MM.1S (cell line): ENCODE data around the gene SORCS2.

Experiments
- DNase-seq: peaks from one replicate; pipeline ENCODE4 v3.0.0-alpha.2; 2015
- H2AFZ ChIP-seq: fragments of 300-600 bp; sonication (generic); 2 replicates; pipeline ENCODE4 v1.6.0; 2016; ENCODE audit warnings: antibody characterized with exemption, low read length
- H3F3A ChIP-seq: fragments of 300-600 bp; sonication (generic); 2 replicates; pipeline ENCODE4 v1.6.1; 2016; ENCODE audit warnings: mild to moderate bottlenecking, antibody characterized with exemption, low read length, moderate library complexity, mixed read lengths; ENCODE audit not compliant: insufficient read depth
- H3K27ac ChIP-seq: fragments of 300-600 bp; sonication (generic); 2 replicates; pipeline ENCODE4 v1.5.1; 2016; ENCODE audit warnings: mild to moderate bottlenecking, low read length
- H3K27me3 ChIP-seq: fragments of 300-600 bp; sonication (generic); replicated peaks from 2 replicates; pipeline ENCODE4 v1.6.0; 2016; ENCODE audit warnings: low read length; ENCODE audit not compliant: insufficient read depth
- H3K36me3 ChIP-seq: fragments of 300-600 bp; sonication (generic); replicated peaks from 2 replicates; pipeline ENCODE4 v1.6.1; 2016; ENCODE audit warnings: mild to moderate bottlenecking, low read length, mixed read lengths; ENCODE audit not compliant: insufficient read depth
- H3K4me1 ChIP-seq: fragments of 300-600 bp; sonication (generic); 2 replicates; pipeline ENCODE4 v1.6.1; 2016; ENCODE audit warnings: low read length, mixed read lengths
- H3K4me2 ChIP-seq: fragments of 300-600 bp; sonication (generic); 2 replicates; pipeline ENCODE4 v1.6.0; 2016; ENCODE audit warnings: low read depth, low read length
- H3K4me3 ChIP-seq: fragments of 300-600 bp; sonication (generic); 2 replicates; pipeline ENCODE4 v1.5.1; 2016; ENCODE audit warnings: low read length, mixed read lengths
- H3K79me2 ChIP-seq: fragments of 300-600 bp; sonication (generic); 2 replicates; pipeline ENCODE4 v1.6.1; 2016; ENCODE audit warnings: mixed run types, low read length, mixed read lengths
- H3K9ac ChIP-seq: fragments of 300-600 bp; sonication (generic); 2 replicates; pipeline ENCODE4 v1.6.1; 2016; ENCODE audit warnings: low read length, mixed read lengths
- H3K9me2 ChIP-seq: fragments of 300-600 bp; sonication (generic); replicated peaks from 2 replicates; pipeline ENCODE4 v1.6.1; 2016; ENCODE audit warnings: mild to moderate bottlenecking, low read length, mixed read lengths; ENCODE audit not compliant: insufficient read depth
- H3K9me3 ChIP-seq: fragments of 300-600 bp; sonication (generic); replicated peaks from 2 replicates; pipeline ENCODE4 v1.6.1; 2016; ENCODE audit warnings: mild to moderate bottlenecking, low read length, mixed read lengths; ENCODE audit not compliant: insufficient read depth
- H4K20me1 ChIP-seq: fragments of 300-600 bp; sonication (generic); 2 replicates; pipeline ENCODE4 v1.6.1; 2016; ENCODE audit warnings: mild to moderate bottlenecking, low read length, moderate library complexity, mixed read lengths; ENCODE audit not compliant: insufficient read depth
- EZH2 ChIP-seq: fragments of 300-600 bp; sonication (generic); optimal IDR thresholded peaks from 2 replicates; pipeline ENCODE3; 2017; ENCODE audit warnings: low read depth, mild to moderate bottlenecking, antibody characterized with exemption, low read length, mixed read lengths
- EZH2phosphoT487 ChIP-seq: fragments of 300-600 bp; sonication (generic); IDR thresholded peaks from 2 replicates; pipeline ENCODE4 v1.6.1; 2018; ENCODE audit warnings: antibody characterized with exemption, low read length
- TF ChIP-seq, protein P1 (sequence below): fragments of 300-600 bp; sonication (generic); IDR thresholded peaks from 2 replicates; pipeline ENCODE4 v1.5.1; 2016; ENCODE audit warnings: antibody characterized with exemption, low read length, mixed read lengths

SORCS2 gene

DNA sequence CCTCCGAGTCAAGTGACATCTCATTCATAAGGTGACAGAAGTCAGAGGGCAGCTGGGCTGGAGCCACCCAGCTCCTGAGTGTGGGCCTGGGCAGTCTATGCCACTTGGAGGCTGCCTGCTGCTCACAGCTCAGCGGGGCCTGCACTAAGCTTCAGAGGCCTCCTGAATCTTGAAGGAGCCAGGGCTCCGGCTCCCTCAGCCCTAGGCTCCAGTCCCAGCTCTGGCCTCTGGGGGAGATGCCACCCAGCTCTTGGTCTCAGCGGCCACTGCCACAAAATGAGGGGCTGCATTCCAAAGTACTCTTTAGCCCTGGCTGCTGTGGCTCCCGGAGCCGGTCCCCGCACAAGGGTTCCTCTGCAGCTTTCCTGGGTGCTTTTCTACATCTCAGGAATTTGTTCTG is 275.1 kb downstream of the SORCS2 start:
- H3K4me3 ChIP-seq = no peak overlapping the region
- H3K79me2 ChIP-seq = no peaks in the 10 kb centered on the region
- no peaks in the 10 kb centered on the region for H3K9me3 ChIP-seq
- no peaks in the 10 kb centered on the region for H3F3A ChIP-seq
- TF ChIP-seq EZH2phosphoT487 (no peak), EZH2 (no peak)
- TF ChIP-seq, protein P1, sequence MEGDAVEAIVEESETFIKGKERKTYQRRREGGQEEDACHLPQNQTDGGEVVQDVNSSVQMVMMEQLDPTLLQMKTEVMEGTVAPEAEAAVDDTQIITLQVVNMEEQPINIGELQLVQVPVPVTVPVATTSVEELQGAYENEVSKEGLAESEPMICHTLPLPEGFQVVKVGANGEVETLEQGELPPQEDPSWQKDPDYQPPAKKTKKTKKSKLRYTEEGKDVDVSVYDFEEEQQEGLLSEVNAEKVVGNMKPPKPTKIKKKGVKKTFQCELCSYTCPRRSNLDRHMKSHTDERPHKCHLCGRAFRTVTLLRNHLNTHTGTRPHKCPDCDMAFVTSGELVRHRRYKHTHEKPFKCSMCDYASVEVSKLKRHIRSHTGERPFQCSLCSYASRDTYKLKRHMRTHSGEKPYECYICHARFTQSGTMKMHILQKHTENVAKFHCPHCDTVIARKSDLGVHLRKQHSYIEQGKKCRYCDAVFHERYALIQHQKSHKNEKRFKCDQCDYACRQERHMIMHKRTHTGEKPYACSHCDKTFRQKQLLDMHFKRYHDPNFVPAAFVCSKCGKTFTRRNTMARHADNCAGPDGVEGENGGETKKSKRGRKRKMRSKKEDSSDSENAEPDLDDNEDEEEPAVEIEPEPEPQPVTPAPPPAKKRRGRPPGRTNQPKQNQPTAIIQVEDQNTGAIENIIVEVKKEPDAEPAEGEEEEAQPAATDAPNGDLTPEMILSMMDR = no peak
- no peak overlapping the region for H3K27ac ChIP-seq
- no peaks in the 10 kb centered on the region for H3K36me3 ChIP-seq
- no peaks in the 10 kb centered on the region for H3K4me1 ChIP-seq
- H3K9ac ChIP-seq = no peak overlapping the region
- no peaks in the 10 kb centered on the region for H4K20me1 ChIP-seq
- H3K9me2 ChIP-seq = no peaks in the 10 kb centered on the region
- H3K4me2 ChIP-seq = no peak overlapping the region
- H2AFZ ChIP-seq = no peak overlapping the region
- H3K27me3 ChIP-seq = peaks cover 99% of the 10 kb centered on the region
- no peak for DNase-seq

DNA sequence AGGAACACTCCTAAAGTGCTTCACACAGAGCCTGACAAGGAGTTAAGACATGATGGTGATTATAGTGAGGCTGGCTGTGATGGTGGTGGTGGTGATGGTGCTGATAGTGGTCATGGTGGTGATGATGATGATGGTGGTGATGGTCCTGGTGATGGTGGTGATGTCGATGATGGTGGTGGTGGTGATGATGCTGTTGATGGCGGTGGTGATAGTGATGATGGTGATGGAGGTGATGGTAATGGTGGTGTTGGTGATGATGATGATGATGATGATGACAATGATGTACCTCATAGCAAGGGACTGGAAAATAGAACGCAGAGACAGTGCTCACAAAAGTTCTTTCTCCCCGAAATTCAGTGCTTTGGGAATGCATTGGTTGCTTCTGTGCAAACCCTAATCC is 276.7 kb downstream of the SORCS2 start:
- Histone ChIP-seq H3K27me3 (peaks cover 99% of the 10 kb centered on the region), H3K4me2 (no peak overlapping the region), H2AFZ (no peak overlapping the region), H3K9me2 (no peaks in the 10 kb centered on the region), H4K20me1 (no peaks in the 10 kb centered on the region), H3K9me3 (no peaks in the 10 kb centered on the region), H3F3A (no peaks in the 10 kb centered on the region), H3K36me3 (no peaks in the 10 kb centered on the region), H3K79me2 (no peaks in the 10 kb centered on the region), H3K9ac (no peak overlapping the region), H3K27ac (no peak overlapping the region), H3K4me3 (no peak overlapping the region), H3K4me1 (no peaks in the 10 kb centered on the region)
- DNase-seq = no peak
- no peak for TF ChIP-seq EZH2phosphoT487

DNA sequence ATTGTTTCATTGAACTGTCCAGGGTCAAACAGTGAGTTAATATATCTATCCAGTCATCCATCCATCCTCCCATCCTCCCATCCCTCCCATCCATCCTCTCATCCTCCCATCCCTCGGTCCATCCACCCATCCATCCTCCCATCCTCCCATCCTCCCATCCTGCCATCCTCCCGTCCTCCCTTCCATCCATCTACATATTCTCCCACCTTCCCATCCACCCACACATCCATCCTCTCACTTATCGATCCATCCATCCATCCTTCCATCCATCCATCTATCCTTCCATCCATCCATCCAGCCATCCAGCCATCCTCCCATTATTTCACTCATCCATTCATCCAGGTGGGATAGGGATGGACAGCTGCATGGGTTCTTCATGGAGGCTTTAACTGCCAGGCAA is 277.8 kb downstream of the SORCS2 start:
- H2AFZ ChIP-seq = no peak overlapping the region
- H4K20me1 ChIP-seq = no peaks in the 10 kb centered on the region
- H3K4me1 ChIP-seq = no peaks in the 10 kb centered on the region
- no peaks in the 10 kb centered on the region for H3K36me3 ChIP-seq
- H3K27ac ChIP-seq = no peak overlapping the region
- no peak for DNase-seq
- H3K79me2 ChIP-seq = no peaks in the 10 kb centered on the region
- H3K4me3 ChIP-seq = no peak overlapping the region
- no peaks in the 10 kb centered on the region for H3F3A ChIP-seq
- no peaks in the 10 kb centered on the region for H3K9me3 ChIP-seq
- peaks cover 98% of the 10 kb centered on the region for H3K27me3 ChIP-seq
- H3K9me2 ChIP-seq = no peaks in the 10 kb centered on the region
- no peak overlapping the region for H3K9ac ChIP-seq
- TF ChIP-seq EZH2phosphoT487 = no peak
- no peak for TF ChIP-seq EZH2
- TF ChIP-seq, protein P1 = no peak
- no peak overlapping the region for H3K4me2 ChIP-seq

DNA sequence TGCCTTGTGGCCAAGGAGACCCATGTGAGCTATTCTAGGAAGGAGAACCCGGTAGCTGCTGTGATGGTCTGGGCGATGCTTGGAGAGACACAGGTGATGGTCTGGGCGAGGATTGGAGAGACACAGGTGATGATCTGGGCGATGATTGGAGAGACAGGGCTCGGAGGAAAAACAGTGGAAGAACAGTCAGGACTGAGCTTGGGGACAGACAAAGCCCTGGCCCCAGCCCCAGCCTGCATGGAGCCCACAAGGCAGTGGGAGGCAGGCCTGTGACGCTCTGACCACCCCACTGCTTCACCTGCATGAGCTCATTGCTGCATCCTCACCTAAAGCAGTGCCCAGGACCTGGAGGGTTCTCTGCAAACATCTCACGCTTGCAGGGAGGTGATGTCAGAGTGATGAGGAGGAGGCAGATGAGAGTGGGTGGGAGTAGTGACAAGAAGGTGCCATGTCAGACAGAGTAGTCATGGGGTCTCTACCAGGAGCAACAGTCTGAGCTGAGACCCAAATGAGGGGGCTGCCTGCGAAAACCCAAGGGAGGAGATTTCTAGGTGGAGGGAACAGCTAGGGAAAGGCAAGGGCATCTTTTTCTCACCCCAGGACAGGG is 278.3 kb downstream of the SORCS2 start:
- Histone ChIP-seq H3K4me1 (no peaks in the 10 kb centered on the region), H3K27ac (no peak overlapping the region), H3K9ac (no peak overlapping the region), H3K9me2 (no peaks in the 10 kb centered on the region), H2AFZ (no peak overlapping the region), H3K36me3 (no peaks in the 10 kb centered on the region), H4K20me1 (no peaks in the 10 kb centered on the region), H3K4me2 (no peak overlapping the region), H3F3A (no peaks in the 10 kb centered on the region), H3K79me2 (no peaks in the 10 kb centered on the region), H3K27me3 (peaks cover 98% of the 10 kb centered on the region), H3K9me3 (no peaks in the 10 kb centered on the region), H3K4me3 (no peak overlapping the region)
- DNase-seq = no peak
- TF ChIP-seq EZH2phosphoT487 (no peak), EZH2 (no peak)
- TF ChIP-seq, protein P1 = no peak
